22Rv1 (cell line): ENCODE data around the gene RUBCNL.

Source experiments
- ZFX ChIP-seq: fragments of 450-650 bp; IDR thresholded peaks from 2 replicates; pipeline ENCODE4 v1.6.1; 2017; ENCODE audit warnings: antibody characterized with exemption, borderline replicate concordance
- TF ChIP-seq, protein P1 (sequence below): fragments of 450-650 bp; IDR thresholded peaks from 2 replicates; pipeline ENCODE4 v1.5.1; 2017; ENCODE audit warnings: mild to moderate bottlenecking

DNA sequence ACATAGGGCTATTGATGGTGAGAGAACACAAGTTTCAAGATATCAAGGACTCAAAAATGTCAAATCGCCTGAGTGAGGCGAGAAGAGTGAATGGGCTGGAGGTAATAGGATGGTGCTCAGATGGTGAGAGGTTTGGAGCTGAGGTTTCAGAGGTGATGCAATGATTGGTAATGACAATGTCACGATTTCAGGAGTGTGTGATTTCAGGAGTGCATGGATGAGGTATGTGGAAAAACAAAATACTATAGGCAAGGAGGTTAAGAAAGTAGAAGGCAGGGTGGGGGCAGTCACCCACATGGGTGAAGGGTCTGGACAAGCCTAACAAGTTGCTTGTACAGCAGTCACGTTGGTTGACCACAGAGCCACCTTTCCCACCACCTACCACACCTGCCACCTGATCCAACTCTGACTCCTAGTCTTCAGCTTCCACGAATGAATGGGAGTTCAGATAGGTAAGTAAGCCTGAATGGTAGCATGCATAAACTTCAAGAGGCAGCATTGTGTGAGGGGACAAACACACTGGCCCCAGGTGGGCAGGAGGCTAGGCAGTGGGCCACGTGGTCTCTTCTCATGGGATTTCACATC, 71.5 kb downstream of the RUBCNL start:
- TF ChIP-seq, protein P1, sequence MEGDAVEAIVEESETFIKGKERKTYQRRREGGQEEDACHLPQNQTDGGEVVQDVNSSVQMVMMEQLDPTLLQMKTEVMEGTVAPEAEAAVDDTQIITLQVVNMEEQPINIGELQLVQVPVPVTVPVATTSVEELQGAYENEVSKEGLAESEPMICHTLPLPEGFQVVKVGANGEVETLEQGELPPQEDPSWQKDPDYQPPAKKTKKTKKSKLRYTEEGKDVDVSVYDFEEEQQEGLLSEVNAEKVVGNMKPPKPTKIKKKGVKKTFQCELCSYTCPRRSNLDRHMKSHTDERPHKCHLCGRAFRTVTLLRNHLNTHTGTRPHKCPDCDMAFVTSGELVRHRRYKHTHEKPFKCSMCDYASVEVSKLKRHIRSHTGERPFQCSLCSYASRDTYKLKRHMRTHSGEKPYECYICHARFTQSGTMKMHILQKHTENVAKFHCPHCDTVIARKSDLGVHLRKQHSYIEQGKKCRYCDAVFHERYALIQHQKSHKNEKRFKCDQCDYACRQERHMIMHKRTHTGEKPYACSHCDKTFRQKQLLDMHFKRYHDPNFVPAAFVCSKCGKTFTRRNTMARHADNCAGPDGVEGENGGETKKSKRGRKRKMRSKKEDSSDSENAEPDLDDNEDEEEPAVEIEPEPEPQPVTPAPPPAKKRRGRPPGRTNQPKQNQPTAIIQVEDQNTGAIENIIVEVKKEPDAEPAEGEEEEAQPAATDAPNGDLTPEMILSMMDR = no peak
- no peak for TF ChIP-seq ZFX
